ENCODE measurements around the gene SLC25A23. TPM values are rescaled to one million over a fixed set of nuclear protein-coding genes. Genes with fewer than 3 reads are reported as not detected.

The SLC25A23 gene
- polyA plus RNA-seq, 1 of the 3 experiments (the other 2 are of a cell fraction), result 10.9 TPM

GRCh38 chr19:6451583-6452222 lies 7.9 kb downstream of the SLC25A23 start:
- no peaks in the 10 kb centered on the region for H3K79me2 ChIP-seq (ENCODE audit: insufficient read depth)
- H3K36me3 ChIP-seq (replicated peaks in 1 of 2; ENCODE audit: control insufficient read depth in 1 of 2, insufficient read depth in 2 of 2, low read length in 1 of 2), result peaks cover 0 to 9% of the 10 kb centered on the region in 2 experiments
- H3K9me3 ChIP-seq, result no peaks in the 10 kb centered on the region
- TF ChIP-seq RFX5 (IDR thresholded peaks at IDR 0.05; ENCODE audit: low read length), result no peak
- no peak for TF ChIP-seq FOXJ3 (CRISPR knock-in tag; IDR thresholded peaks at IDR 0.05)
- TF ChIP-seq MEF2A (IDR thresholded peaks at IDR 0.05; ENCODE audit: borderline replicate concordance, low read depth), result no peak
- no peak for TF ChIP-seq USF1 (IDR thresholded peaks at IDR 0.05; ENCODE audit: borderline replicate concordance, low read depth)
- no peak for TF ChIP-seq CTCF (IDR thresholded peaks at IDR 0.05)
- no peak for TF ChIP-seq MXI1 (IDR thresholded peaks at IDR 0.05; ENCODE audit: low read depth, low read length)
- TF ChIP-seq CHD2 (IDR thresholded peaks at IDR 0.05; ENCODE audit: low read length, partially characterized antibody), result no peak
- TF ChIP-seq ELF1 (IDR thresholded peaks at IDR 0.05), result no peak
- no peaks in the 10 kb centered on the region for H3K27me3 ChIP-seq (ENCODE audit: insufficient read depth)
- no peaks in the 10 kb centered on the region for H3F3A ChIP-seq (replicated peaks; ENCODE audit: insufficient read depth)
- no peaks in the 10 kb centered on the region for H3K9me2 ChIP-seq
- WGBS (ENCODE audit: low lambda C conversion rate), result 96% methylated on average over 6 of the region's 7 CpGs
- ChIA-PET CTCF (no interaction called here), POLR2A (no interaction called here)
- H3K4me2 ChIP-seq, result no peak overlapping the region
- H2AFZ ChIP-seq (ENCODE audit: low read depth), result no peak overlapping the region
- H3K4me3 ChIP-seq (ENCODE audit: low read depth in 2 of 2, low read length in 1 of 2), result no peak overlapping the region
- H3K9ac ChIP-seq, result no peak overlapping the region
- no peaks in the 10 kb centered on the region for H4K20me1 ChIP-seq (ENCODE audit: insufficient read depth)
- no peaks in the 10 kb centered on the region for H3K4me1 ChIP-seq (ENCODE audit: control insufficient read depth in 1 of 2, insufficient read depth in 2 of 2, low read depth in 1 of 2, low read length in 1 of 2)
- DNase-seq, result no peak
- no peak overlapping the region for H3K27ac ChIP-seq (ENCODE audit: low read depth in 2 of 2, low read length in 1 of 2)

DNA sequence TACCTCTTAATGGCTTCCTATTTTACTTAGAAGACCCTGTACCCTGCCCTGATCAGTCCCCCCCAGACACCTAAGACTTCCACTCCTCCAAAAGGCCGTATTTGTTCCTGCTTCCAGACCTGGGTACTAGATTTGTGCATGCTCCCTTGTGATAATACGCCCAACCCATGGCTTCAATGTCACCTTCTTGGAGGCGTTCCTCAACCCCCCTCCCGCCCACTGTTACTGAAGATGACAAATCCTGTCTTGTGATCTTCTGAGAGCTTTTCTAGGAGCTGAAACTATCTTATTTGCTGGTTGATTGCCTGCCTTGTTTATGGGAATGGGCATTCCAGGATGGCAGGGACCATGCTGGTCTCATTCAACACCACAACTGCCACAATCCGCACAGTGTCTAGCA lies 9.4 kb downstream of the SLC25A23 start:
- WGBS (ENCODE audit: low lambda C conversion rate), result 89% methylated on average over 5 of the region's 5 CpGs
- DNase-seq, result no peak
- H3K4me1 ChIP-seq (ENCODE audit: control insufficient read depth in 1 of 2, insufficient read depth in 2 of 2, low read depth in 1 of 2, low read length in 1 of 2), result no peaks in the 10 kb centered on the region
- no peak overlapping the region for H3K4me2 ChIP-seq
- peaks cover 0 to 9% of the 10 kb centered on the region in 2 experiments for H3K36me3 ChIP-seq (replicated peaks in 1 of 2; ENCODE audit: control insufficient read depth in 1 of 2, insufficient read depth in 2 of 2, low read length in 1 of 2)
- no peak overlapping the region for H3K9ac ChIP-seq
- H3K27ac ChIP-seq (ENCODE audit: low read depth in 2 of 2, low read length in 1 of 2), result no peak overlapping the region
- H2AFZ ChIP-seq (ENCODE audit: low read depth), result no peak overlapping the region
- no peak overlapping the region for H3K4me3 ChIP-seq (ENCODE audit: low read depth in 2 of 2, low read length in 1 of 2)
- no peaks in the 10 kb centered on the region for H3K9me2 ChIP-seq
- no peaks in the 10 kb centered on the region for H3K79me2 ChIP-seq (ENCODE audit: insufficient read depth)
- H3K27me3 ChIP-seq (ENCODE audit: insufficient read depth), result no peaks in the 10 kb centered on the region
- no peaks in the 10 kb centered on the region for H4K20me1 ChIP-seq (ENCODE audit: insufficient read depth)
- ChIA-PET POLR2A (no interaction called here), CTCF (no interaction called here)
- H3F3A ChIP-seq (replicated peaks; ENCODE audit: insufficient read depth), result no peaks in the 10 kb centered on the region
- H3K9me3 ChIP-seq, result no peaks in the 10 kb centered on the region
- no peak for TF ChIP-seq EZH2phosphoT487 (IDR thresholded peaks at IDR 0.05; ENCODE audit: borderline replicate concordance, low read depth)
- TF ChIP-seq FOXJ3 (CRISPR knock-in tag; IDR thresholded peaks at IDR 0.05), result no peak
- TF ChIP-seq, protein P1, sequence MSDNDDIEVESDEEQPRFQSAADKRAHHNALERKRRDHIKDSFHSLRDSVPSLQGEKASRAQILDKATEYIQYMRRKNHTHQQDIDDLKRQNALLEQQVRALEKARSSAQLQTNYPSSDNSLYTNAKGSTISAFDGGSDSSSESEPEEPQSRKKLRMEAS (IDR thresholded peaks at IDR 0.05; ENCODE audit: low read depth), result no peak
- TF ChIP-seq RCOR1 (IDR thresholded peaks at IDR 0.05; ENCODE audit: low read length), result no peak
- no peak for TF ChIP-seq NFIC (IDR thresholded peaks at IDR 0.05; ENCODE audit: borderline replicate concordance)
- TF ChIP-seq FOXM1 (IDR thresholded peaks at IDR 0.05; ENCODE audit: low read depth), result no peak
- TF ChIP-seq USF1 (IDR thresholded peaks at IDR 0.05; ENCODE audit: borderline replicate concordance, low read depth), result no peak
- TF ChIP-seq EP300 (IDR thresholded peaks at IDR 0.05; ENCODE audit: borderline replicate concordance in 1 of 2, low read depth in 1 of 2, low read length in 1 of 2), result no peak
- TF ChIP-seq USF2 (IDR thresholded peaks at IDR 0.05; ENCODE audit: borderline replicate concordance, low read depth, low read length), result no peak
- TF ChIP-seq, protein P2, sequence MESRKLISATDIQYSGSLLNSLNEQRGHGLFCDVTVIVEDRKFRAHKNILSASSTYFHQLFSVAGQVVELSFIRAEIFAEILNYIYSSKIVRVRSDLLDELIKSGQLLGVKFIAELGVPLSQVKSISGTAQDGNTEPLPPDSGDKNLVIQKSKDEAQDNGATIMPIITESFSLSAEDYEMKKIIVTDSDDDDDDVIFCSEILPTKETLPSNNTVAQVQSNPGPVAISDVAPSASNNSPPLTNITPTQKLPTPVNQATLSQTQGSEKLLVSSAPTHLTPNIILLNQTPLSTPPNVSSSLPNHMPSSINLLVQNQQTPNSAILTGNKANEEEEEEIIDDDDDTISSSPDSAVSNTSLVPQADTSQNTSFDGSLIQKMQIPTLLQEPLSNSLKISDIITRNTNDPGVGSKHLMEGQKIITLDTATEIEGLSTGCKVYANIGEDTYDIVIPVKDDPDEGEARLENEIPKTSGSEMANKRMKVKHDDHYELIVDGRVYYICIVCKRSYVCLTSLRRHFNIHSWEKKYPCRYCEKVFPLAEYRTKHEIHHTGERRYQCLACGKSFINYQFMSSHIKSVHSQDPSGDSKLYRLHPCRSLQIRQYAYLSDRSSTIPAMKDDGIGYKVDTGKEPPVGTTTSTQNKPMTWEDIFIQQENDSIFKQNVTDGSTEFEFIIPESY (IDR thresholded peaks at IDR 0.05; ENCODE audit: borderline replicate concordance, low read depth), result no peak
- no peak for TF ChIP-seq TAF1 (IDR thresholded peaks at IDR 0.05; ENCODE audit: borderline replicate concordance, low read depth, low read length)
- no peak for TF ChIP-seq CHD2 (IDR thresholded peaks at IDR 0.05; ENCODE audit: low read length, partially characterized antibody)
- TF ChIP-seq JUND (IDR thresholded peaks at IDR 0.05), result no peak
- no peak for TF ChIP-seq RAD21 (IDR thresholded peaks at IDR 0.05; ENCODE audit: low read length)
- TF ChIP-seq YY1 (IDR thresholded peaks at IDR 0.05; ENCODE audit: low read depth), result no peak
- TF ChIP-seq TEAD4 (IDR thresholded peaks at IDR 0.05; ENCODE audit: borderline replicate concordance, insufficient read depth), result no peak
